ENCODE data around the gene POLR3K. TPM values are rescaled to one million over a fixed set of nuclear protein-coding genes. Genes with fewer than 3 reads are reported as not detected.

POLR3K gene
- total RNA-seq, 1 experiment from 2014 or later = 29.1 TPM

GRCh38 chr16:77273-77806 lies 23.9 kb upstream of the POLR3K start:
- H3K9me3 Mint-ChIP-seq (ENCODE audit: low read depth, unreplicated experiment) = no peaks in the 10 kb centered on the region
- no TSS peak for BruUV-seq (replicated peaks)

DNA sequence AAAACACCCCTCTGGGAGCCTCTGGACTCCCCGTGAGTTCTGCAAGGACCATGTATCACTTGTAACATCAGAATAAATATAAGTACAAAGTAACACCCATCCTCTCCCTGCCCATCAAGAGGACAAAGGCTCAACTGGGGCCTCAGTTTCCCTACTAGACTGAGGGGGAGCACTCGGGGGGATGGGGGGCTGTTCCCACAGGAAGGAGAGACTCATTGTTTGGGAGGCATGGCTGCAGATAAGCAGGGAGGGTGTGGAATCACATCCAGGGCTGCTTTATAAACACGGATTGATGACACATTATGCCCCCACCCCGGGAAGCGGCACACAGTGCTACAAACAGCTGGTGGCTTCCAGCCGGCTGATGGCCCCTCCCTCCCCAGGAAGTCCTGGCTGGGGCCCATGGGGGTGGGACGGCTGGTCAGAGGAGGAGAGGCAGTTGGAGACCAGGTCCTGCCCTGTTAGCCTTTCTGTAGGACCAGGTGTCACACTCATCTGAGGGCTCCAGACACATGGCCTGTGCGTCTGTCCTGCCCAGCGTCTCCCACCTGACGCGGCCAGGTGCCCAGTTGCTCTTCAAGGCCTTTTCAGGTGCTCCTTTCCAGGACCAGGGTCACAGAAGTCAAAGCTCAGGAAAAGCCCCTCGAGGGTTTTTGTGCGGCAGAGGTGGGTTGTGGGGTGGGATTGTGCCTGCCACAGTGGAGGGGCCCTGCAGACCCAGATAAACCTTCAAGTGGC lies 23.3 kb upstream of the POLR3K start:
- peak; percentile 59 for DNase-seq
- Mint-ChIP-seq H3K27me3 (ENCODE audit: unreplicated experiment) (no peaks in the 10 kb centered on the region), H3K9me3 (ENCODE audit: low read depth, unreplicated experiment) (no peaks in the 10 kb centered on the region), H3K36me3 (ENCODE audit: insufficient read depth, unreplicated experiment) (peaks cover 75% of the 10 kb centered on the region), H3K4me1 (ENCODE audit: low read depth, unreplicated experiment) (peaks cover 33% of the 10 kb centered on the region), H3K27ac (ENCODE audit: unreplicated experiment) (peak overlapping the region; percentile 24), H3K4me3 (ENCODE audit: low read depth, unreplicated experiment) (peak overlapping the region; percentile 80)
- intact Hi-C loops (cut with micrococcal nuclease; ENCODE audit: unreplicated experiment) = no loop called here
- CTCF ChIA-PET = interaction anchor here (0.9 to 1.4 kb wide), 6 partner anchors 8 to 276 kb away, joined by 3 to 7 read pairs (median 4); partner anchors contain the start of genes AXIN1 and LUC7L
- BruUV-seq (replicated peaks) = TSS peak; percentile 33
- TF ChIP-seq, protein P1, sequence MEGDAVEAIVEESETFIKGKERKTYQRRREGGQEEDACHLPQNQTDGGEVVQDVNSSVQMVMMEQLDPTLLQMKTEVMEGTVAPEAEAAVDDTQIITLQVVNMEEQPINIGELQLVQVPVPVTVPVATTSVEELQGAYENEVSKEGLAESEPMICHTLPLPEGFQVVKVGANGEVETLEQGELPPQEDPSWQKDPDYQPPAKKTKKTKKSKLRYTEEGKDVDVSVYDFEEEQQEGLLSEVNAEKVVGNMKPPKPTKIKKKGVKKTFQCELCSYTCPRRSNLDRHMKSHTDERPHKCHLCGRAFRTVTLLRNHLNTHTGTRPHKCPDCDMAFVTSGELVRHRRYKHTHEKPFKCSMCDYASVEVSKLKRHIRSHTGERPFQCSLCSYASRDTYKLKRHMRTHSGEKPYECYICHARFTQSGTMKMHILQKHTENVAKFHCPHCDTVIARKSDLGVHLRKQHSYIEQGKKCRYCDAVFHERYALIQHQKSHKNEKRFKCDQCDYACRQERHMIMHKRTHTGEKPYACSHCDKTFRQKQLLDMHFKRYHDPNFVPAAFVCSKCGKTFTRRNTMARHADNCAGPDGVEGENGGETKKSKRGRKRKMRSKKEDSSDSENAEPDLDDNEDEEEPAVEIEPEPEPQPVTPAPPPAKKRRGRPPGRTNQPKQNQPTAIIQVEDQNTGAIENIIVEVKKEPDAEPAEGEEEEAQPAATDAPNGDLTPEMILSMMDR (IDR thresholded peaks at IDR 0.05; ENCODE audit: unreplicated experiment) = no peak

More at GRCh38 chr16:77273-77806, 23.9 kb upstream of the POLR3K start:
- Mint-ChIP-seq H3K36me3 (ENCODE audit: insufficient read depth, unreplicated experiment) (peaks cover 73% of the 10 kb centered on the region), H3K4me3 (ENCODE audit: low read depth, unreplicated experiment) (peak overlapping the region; percentile 80), H3K27me3 (ENCODE audit: unreplicated experiment) (no peaks in the 10 kb centered on the region), H3K27ac (ENCODE audit: unreplicated experiment) (peak overlapping the region; percentile 24), H3K4me1 (ENCODE audit: low read depth, unreplicated experiment) (peaks cover 33% of the 10 kb centered on the region)
- intact Hi-C loops (cut with micrococcal nuclease; ENCODE audit: unreplicated experiment) = no loop called here
- DNase-seq = peak; percentile 53
- TF ChIP-seq, protein P1 (IDR thresholded peaks at IDR 0.05; ENCODE audit: unreplicated experiment) = no peak
- CTCF ChIA-PET = interaction anchor here (0.9 to 1.4 kb wide), 6 partner anchors 8 to 275 kb away, joined by 3 to 7 read pairs (median 4); partner anchors contain the start of genes AXIN1 and LUC7L

- Mint-ChIP-seq H3K4me3 (ENCODE audit: low read depth, unreplicated experiment) (peak overlapping the region; percentile 80), H3K27ac (ENCODE audit: unreplicated experiment) (no peak overlapping the region), H3K36me3 (ENCODE audit: insufficient read depth, unreplicated experiment) (peaks cover 82% of the 10 kb centered on the region), H3K4me1 (ENCODE audit: low read depth, unreplicated experiment) (peaks cover 34% of the 10 kb centered on the region), H3K27me3 (ENCODE audit: unreplicated experiment) (no peaks in the 10 kb centered on the region), H3K9me3 (ENCODE audit: low read depth, unreplicated experiment) (no peaks in the 10 kb centered on the region)
- intact Hi-C loops (cut with micrococcal nuclease; ENCODE audit: unreplicated experiment) = no loop called here
- no TSS peak for BruUV-seq (replicated peaks)
- TF ChIP-seq, protein P1 (IDR thresholded peaks at IDR 0.05; ENCODE audit: unreplicated experiment) = no peak
- no peak for DNase-seq
- CTCF ChIA-PET = interaction anchor here (1.1 kb wide), 1 partner anchor 10 kb away, joined by 4 read pairs; no protein-coding TSS in a partner anchor
Observed at GRCh38 chr16:75580-76501, 22.4 kb upstream of the POLR3K start.

- Mint-ChIP-seq H3K36me3 (ENCODE audit: insufficient read depth, unreplicated experiment) (peaks cover 76% of the 10 kb centered on the region), H3K27ac (ENCODE audit: unreplicated experiment) (no peak overlapping the region), H3K4me3 (ENCODE audit: low read depth, unreplicated experiment) (no peak overlapping the region), H3K9me3 (ENCODE audit: low read depth, unreplicated experiment) (no peaks in the 10 kb centered on the region), H3K27me3 (ENCODE audit: unreplicated experiment) (no peaks in the 10 kb centered on the region), H3K4me1 (ENCODE audit: low read depth, unreplicated experiment) (peaks cover 40% of the 10 kb centered on the region)
- intact Hi-C loops (cut with micrococcal nuclease; ENCODE audit: unreplicated experiment) = no loop called here
- DNase-seq = no peak
- TF ChIP-seq, protein P1 (IDR thresholded peaks at IDR 0.05; ENCODE audit: unreplicated experiment) = no peak
- no TSS peak for BruUV-seq (replicated peaks)
- CTCF ChIA-PET = interaction anchor here (0.6 to 1.1 kb wide), 2 partner anchors 9 to 22 kb away, joined by 3 to 4 read pairs; no protein-coding TSS in a partner anchor
Observed at GRCh38 chr16:74747-75334, 21.4 kb upstream of the POLR3K start.
